GM23338 (cell line): ENCODE measurements around the gene NRXN2. TPM values are rescaled to one million over a fixed set of nuclear protein-coding genes. Genes with fewer than 3 reads are reported as not detected.

Source experiments
- ATAC-seq: fragments of 200-7000 bp; cut with Tn5 transposase; 3 replicates; pipeline ENCODE4 v1.9.1; 2020
- DNase-seq: peaks from one replicate; pipeline ENCODE4 v3.0.0-alpha.2; 2015; ENCODE audit warnings: low spot score
- H2AFZ ChIP-seq: fragments of 200-600 bp; sonication (generic); 2 replicates; pipeline ENCODE4 v1.8.0; 2016; ENCODE audit warnings: antibody characterized with exemption, mild to moderate bottlenecking, moderate library complexity
- H3F3A ChIP-seq: fragments of 200-600 bp; sonication (generic); replicated peaks from 2 replicates; pipeline ENCODE4 v1.8.0; 2017; ENCODE audit warnings: antibody characterized with exemption, mixed run types, low read depth
- H3K27ac ChIP-seq: fragments of 200-600 bp; sonication (generic); 2 replicates; pipeline ENCODE4 v1.6.1; 2016; ENCODE audit warnings: low read depth
- H3K27me3 ChIP-seq: fragments of 200-600 bp; sonication (generic); 2 replicates; pipeline ENCODE4 v1.8.0; 2016; ENCODE audit warnings: mild to moderate bottlenecking, mixed run types, moderate library complexity; ENCODE audit not compliant: insufficient read depth
- H3K36me3 ChIP-seq: fragments of 200-600 bp; sonication (generic); 2 replicates; pipeline ENCODE4 v1.8.0; 2016; ENCODE audit warnings: mild to moderate bottlenecking; ENCODE audit not compliant: insufficient read depth
- H3K4me1 ChIP-seq: fragments of 200-600 bp; sonication (generic); 2 replicates; pipeline ENCODE4 v1.8.0; 2016; ENCODE audit warnings: mild to moderate bottlenecking, moderate library complexity; ENCODE audit not compliant: insufficient read depth
- H3K4me2 ChIP-seq: fragments of 200-600 bp; sonication (generic); 2 replicates; pipeline ENCODE4 v1.7.1; 2017; ENCODE audit warnings: mixed run types
- H3K4me3 ChIP-seq: fragments of 200-600 bp; sonication (generic); 2 replicates; pipeline ENCODE4 v1.6.1; 2016; ENCODE audit warnings: mixed run types
- H3K79me2 ChIP-seq: fragments of 200-600 bp; sonication (generic); replicated peaks from 2 replicates; pipeline ENCODE4 v1.8.0; 2017; ENCODE audit warnings: mild to moderate bottlenecking; ENCODE audit not compliant: insufficient read depth
- H3K9me2 ChIP-seq: fragments of 200-600 bp; sonication (generic); 2 replicates; pipeline ENCODE4 v1.8.0; 2017; ENCODE audit not compliant: insufficient read depth
- H4K20me1 ChIP-seq: fragments of 200-600 bp; sonication (generic); replicated peaks from 2 replicates; pipeline ENCODE4 v1.8.0; 2017; ENCODE audit warnings: mild to moderate bottlenecking; ENCODE audit not compliant: insufficient read depth
- H3K27ac Mint-ChIP-seq: 2 replicates; pipeline ENCODE4 v1.8.0; 2020; ENCODE audit warnings: inconsistent platforms, mild to moderate bottlenecking, moderate library complexity, mixed read lengths
- H3K27me3 Mint-ChIP-seq: 3 replicates; pipeline ENCODE4 v1.8.0; 2022; ENCODE audit warnings: low read depth, mild to moderate bottlenecking, moderate library complexity, mixed read lengths, inconsistent platforms; ENCODE audit not compliant: insufficient read depth, poor library complexity
- H3K36me3 Mint-ChIP-seq: 3 replicates; pipeline ENCODE4 v1.8.0; 2021; ENCODE audit warnings: low read depth, mild to moderate bottlenecking, inconsistent platforms, moderate library complexity, mixed read lengths
- H3K4me1 Mint-ChIP-seq: 3 replicates; pipeline ENCODE4 v1.8.0; 2020; ENCODE audit warnings: mild to moderate bottlenecking, inconsistent platforms, mixed read lengths
- H3K4me3 Mint-ChIP-seq: 3 replicates; pipeline ENCODE4 v1.8.0; 2021; ENCODE audit warnings: moderate library complexity, mild to moderate bottlenecking, inconsistent platforms, mixed read lengths
- H3K9me3 Mint-ChIP-seq: 3 replicates; pipeline ENCODE4 v1.8.0; 2020; ENCODE audit warnings: moderate library complexity, mild to moderate bottlenecking, inconsistent platforms, mixed read lengths
- CTCF ChIP-seq, 2 experiments: fragments of 200-600 bp in 1 of 2; sonication (generic) in 1 of 2; conservative IDR thresholded peaks; 2 replicates each; pipeline versions ENCODE4 v1.5.1 to v1.6.1; 2016 to 2017; ENCODE audit warnings: antibody characterized with exemption in 2 of 2, low read depth in 2 of 2, mild to moderate bottlenecking in 2 of 2, moderate library complexity in 1 of 2
- EZH2 ChIP-seq: fragments of 200-600 bp; sonication (generic); IDR thresholded peaks from one replicate; pipeline ENCODE4 v1.8.0; 2017; ENCODE audit warnings: antibody characterized with exemption, mild to moderate bottlenecking, low read depth; ENCODE audit not compliant: unreplicated experiment
- REST ChIP-seq: IDR thresholded peaks from one replicate; pipeline ENCODE4 v1.6.1; 2018; ENCODE audit warnings: antibody characterized with exemption; ENCODE audit not compliant: unreplicated experiment
- polyA plus RNA-seq: library from polyadenylated mRNA; unstranded; fragments of >200 nt; fragmentation: Nextera tagmentation; extraction: Ambion mirVana; gene quantifications from 2 replicates; pipeline ENCODE4 v1.2.1, GENCODE V29; 2016
- total RNA-seq: library from RNA; depleted of rRNA; stranded (reverse); fragments of >200 nt; shearing (Covaris generic); gene quantifications from 2 replicates; pipeline ENCODE4 v1.2.3, GENCODE V29; 2014
- TF ChIP-seq, protein P1 (sequence below): fragments of 250-450 bp; sonication (Bioruptor Pico); IDR thresholded peaks from 2 replicates; pipeline ENCODE4 v1.5.0; 2020; ENCODE audit warnings: mild to moderate bottlenecking, moderate library complexity

NRXN2 gene
- total and polyA plus RNA-seq, 2 experiments from 2014 or later: 3.4 to 17.0 TPM

DNA sequence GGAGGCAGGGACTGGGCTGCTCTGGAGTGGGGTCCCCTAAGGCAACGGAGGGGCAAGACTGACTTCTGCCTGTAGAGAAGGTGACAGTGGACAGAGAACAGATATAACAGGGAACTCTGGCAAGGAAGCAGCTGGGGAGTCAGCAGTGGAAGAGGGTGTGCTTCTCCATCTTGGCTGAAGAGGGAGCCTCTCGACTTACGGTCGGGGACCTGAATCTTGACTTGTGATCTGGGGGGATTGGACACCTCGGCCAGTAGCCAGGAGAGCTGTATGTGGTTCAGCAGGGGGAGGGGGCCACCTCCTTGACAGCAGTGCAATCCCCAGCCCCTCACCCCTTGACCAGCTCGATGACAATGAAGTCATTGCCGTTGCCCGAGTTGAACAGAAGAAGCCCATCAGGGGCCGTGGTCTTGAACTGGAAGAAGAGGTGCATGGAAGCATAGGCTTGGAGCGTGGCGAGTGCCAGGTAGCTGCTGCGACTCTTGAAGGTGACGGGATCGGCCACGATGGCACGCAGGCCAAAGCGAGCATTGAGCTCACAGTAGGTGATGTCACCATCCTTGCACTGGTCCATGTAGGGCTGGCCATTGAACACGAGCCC, 72.0 kb downstream of the NRXN2 start:
- Histone ChIP-seq H3F3A (no peaks in the 10 kb centered on the region), H2AFZ (no peak overlapping the region), H3K4me3 (no peak overlapping the region), H3K36me3 (no peaks in the 10 kb centered on the region), H3K9me2 (no peaks in the 10 kb centered on the region), H4K20me1 (no peaks in the 10 kb centered on the region), H3K27me3 (0 out of 2 replicates have a peak, but pooled peaks cover 3% of the 10 kb centered on the region), H3K27ac (no peak overlapping the region), H3K79me2 (no peaks in the 10 kb centered on the region), H3K4me1 (peaks cover 17% of the 10 kb centered on the region), H3K4me2 (no peak overlapping the region)
- Mint-ChIP-seq H3K27ac (no peak overlapping the region), H3K4me1 (peaks cover 21% of the 10 kb centered on the region), H3K4me3 (no peak overlapping the region), H3K9me3 (no peaks in the 10 kb centered on the region), H3K27me3 (peaks cover 22% of the 10 kb centered on the region), H3K36me3 (no peaks in the 10 kb centered on the region)
- DNase-seq: peak; percentile 78
- peak; percentile 35 for ATAC-seq
- TF ChIP-seq REST (no peak), CTCF (conservative IDR thresholded peaks at IDR 0.05; ENCODE audit: low read depth in 2 of 2) (peak; percentile 62 to 75)

GRCh38 chr11:64649291-64649697, 73.7 kb downstream of the NRXN2 start:
- H3K4me3 Mint-ChIP-seq: peak overlapping the region; percentile 55; the same call in 2 of the 3 replicates
- H4K20me1 ChIP-seq: no peaks in the 10 kb centered on the region; the same call in 1 of the 2 replicates
- H3K27me3 ChIP-seq: peaks cover 18% of the 10 kb centered on the region
- no peak overlapping the region for H3K27ac Mint-ChIP-seq
- H3K36me3 ChIP-seq: no peaks in the 10 kb centered on the region
- ATAC-seq: peak; percentile 21
- no peaks in the 10 kb centered on the region for H3K79me2 ChIP-seq
- peaks cover 33% of the 10 kb centered on the region for H3K4me1 Mint-ChIP-seq
- peak overlapping the region; percentile 44 for H3K4me3 ChIP-seq
- peaks cover 29% of the 10 kb centered on the region for H3K4me1 ChIP-seq
- H2AFZ ChIP-seq: no peak overlapping the region
- peaks cover 35% of the 10 kb centered on the region for H3K27me3 Mint-ChIP-seq
- peak overlapping the region; percentile 75 for H3K4me2 ChIP-seq
- H3K27ac ChIP-seq: no peak overlapping the region
- DNase-seq: peak; percentile 86
- H3K9me2 ChIP-seq: no peaks in the 10 kb centered on the region
- 0 out of 2 replicates have a peak, but pooled peaks cover 3% of the 10 kb centered on the region for H3F3A ChIP-seq
- H3K9me3 Mint-ChIP-seq: no peaks in the 10 kb centered on the region
- TF ChIP-seq, protein P1, sequence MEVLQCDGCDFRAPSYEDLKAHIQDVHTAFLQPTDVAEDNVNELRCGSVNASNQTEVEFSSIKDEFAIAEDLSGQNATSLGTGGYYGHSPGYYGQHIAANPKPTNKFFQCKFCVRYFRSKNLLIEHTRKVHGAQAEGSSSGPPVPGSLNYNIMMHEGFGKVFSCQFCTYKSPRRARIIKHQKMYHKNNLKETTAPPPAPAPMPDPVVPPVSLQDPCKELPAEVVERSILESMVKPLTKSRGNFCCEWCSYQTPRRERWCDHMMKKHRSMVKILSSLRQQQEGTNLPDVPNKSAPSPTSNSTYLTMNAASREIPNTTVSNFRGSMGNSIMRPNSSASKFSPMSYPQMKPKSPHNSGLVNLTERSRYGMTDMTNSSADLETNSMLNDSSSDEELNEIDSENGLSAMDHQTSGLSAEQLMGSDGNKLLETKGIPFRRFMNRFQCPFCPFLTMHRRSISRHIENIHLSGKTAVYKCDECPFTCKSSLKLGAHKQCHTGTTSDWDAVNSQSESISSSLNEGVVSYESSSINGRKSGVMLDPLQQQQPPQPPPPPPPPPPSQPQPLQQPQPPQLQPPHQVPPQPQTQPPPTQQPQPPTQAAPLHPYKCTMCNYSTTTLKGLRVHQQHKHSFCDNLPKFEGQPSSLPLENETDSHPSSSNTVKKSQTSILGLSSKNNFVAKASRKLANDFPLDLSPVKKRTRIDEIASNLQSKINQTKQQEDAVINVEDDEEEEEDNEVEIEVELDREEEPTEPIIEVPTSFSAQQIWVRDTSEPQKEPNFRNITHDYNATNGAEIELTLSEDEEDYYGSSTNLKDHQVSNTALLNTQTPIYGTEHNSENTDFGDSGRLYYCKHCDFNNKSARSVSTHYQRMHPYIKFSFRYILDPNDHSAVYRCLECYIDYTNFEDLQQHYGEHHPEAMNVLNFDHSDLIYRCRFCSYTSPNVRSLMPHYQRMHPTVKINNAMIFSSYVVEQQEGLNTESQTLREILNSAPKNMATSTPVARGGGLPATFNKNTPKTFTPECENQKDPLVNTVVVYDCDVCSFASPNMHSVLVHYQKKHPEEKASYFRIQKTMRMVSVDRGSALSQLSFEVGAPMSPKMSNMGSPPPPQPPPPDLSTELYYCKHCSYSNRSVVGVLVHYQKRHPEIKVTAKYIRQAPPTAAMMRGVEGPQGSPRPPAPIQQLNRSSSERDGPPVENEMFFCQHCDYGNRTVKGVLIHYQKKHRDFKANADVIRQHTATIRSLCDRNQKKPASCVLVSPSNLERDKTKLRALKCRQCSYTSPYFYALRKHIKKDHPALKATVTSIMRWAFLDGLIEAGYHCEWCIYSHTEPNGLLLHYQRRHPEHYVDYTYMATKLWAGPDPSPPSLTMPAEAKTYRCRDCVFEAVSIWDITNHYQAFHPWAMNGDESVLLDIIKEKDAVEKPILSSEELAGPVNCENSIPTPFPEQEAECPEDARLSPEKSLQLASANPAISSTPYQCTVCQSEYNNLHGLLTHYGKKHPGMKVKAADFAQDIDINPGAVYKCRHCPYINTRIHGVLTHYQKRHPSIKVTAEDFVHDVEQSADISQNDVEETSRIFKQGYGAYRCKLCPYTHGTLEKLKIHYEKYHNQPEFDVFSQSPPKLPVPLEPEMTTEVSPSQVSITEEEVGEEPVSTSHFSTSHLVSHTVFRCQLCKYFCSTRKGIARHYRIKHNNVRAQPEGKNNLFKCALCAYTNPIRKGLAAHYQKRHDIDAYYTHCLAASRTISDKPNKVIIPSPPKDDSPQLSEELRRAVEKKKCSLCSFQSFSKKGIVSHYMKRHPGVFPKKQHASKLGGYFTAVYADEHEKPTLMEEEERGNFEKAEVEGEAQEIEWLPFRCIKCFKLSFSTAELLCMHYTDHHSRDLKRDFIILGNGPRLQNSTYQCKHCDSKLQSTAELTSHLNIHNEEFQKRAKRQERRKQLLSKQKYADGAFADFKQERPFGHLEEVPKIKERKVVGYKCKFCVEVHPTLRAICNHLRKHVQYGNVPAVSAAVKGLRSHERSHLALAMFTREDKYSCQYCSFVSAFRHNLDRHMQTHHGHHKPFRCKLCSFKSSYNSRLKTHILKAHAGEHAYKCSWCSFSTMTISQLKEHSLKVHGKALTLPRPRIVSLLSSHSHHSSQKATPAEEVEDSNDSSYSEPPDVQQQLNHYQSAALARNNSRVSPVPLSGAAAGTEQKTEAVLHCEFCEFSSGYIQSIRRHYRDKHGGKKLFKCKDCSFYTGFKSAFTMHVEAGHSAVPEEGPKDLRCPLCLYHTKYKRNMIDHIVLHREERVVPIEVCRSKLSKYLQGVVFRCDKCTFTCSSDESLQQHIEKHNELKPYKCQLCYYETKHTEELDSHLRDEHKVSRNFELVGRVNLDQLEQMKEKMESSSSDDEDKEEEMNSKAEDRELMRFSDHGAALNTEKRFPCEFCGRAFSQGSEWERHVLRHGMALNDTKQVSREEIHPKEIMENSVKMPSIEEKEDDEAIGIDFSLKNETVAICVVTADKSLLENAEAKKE (CRISPR knock-in tag): no peak
- TF ChIP-seq CTCF (conservative IDR thresholded peaks at IDR 0.05; ENCODE audit: low read depth in 2 of 2) (peak; percentile 88 to 94), EZH2 (no peak)
- H3K36me3 Mint-ChIP-seq: no peaks in the 10 kb centered on the region
